NCI-H2081 treated with DMSO at 0.1 percent for 48 hours (cell line): ENCODE results near the gene CD24.
"Not testable (repeated sequence)": the region's sequence is repeated elsewhere in the genome, so short reads cannot be mapped to it uniquely, and the experiment has no call there.

ENCODE experiments used
- DNase-seq: peaks from one replicate; lab custom pipeline; 2025; lab: John Stamatoyannopoulos, UW

The CD24 gene, protein sequence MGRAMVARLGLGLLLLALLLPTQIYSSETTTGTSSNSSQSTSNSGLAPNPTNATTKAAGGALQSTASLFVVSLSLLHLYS

DNA sequence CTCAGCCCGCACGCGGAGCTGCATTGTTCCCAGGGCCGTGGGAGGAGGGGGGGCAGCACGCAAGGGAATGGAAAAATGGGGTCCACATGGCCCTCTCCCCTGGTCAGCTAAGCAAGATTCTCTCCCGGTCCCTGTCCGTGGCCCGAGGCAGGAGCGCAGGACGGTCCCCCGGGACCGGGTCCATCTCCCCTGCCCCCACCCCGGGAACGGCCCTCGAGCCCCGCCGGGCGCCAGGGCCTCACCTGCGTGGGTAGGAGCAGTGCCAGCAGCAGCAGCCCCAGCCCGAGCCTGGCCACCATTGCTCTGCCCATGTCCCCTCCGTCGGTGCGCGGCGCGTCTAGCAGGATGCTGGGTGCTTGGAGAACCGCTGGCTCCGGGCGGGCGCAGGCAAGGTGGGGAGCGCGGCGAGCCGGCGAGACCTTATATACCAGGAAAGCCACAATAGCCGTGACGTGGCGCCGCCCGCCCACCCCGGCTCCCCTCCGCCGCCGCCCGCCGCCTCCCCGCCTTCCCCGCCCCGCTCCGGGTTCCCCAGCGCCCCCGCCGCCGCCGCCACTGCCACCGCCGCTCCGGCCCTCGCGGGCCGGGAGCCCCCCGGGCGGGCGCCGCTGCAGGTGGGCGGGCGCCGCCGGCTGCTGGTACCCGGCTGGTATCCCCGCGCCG lies at the start of gene CD24:
TSS of gene CD24 (minus strand) at position 394 of the 663 bp plus-strand sequence. CDS start at position 311, 83 bp downstream.
- no peak for DNase-seq

DNA sequence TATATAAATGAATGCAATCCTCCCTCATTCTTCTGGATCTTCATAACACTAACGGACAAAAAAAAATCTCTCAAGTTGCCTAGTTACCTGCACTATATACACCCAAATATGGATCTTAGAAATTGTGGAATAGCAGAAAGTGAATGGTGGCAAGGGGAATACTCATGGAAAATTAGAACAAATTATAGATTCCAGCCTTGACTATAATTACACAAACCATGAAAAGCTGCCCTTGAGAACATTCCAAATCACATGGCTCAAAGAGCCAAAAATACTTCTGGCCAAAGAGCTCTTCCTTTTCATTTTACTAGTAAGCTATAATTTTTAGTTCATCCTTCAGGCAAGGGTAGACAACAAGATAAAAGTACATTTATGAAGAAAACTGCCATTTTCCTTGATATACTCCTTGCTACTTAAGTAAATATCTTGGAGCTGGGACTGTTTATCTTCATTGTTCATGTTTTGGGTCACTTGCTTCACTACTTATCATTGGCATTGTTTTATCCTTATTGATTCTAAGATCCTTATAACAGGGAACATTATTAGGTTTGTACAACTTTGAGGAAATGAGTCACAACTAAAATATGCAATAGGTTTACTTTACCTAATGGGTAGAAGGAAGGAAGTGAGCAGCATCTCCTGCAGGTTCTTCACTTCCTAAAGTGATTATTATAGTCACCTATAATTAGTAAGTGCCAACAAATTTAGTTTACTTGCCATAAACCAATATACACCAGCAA lies 47.1 kb upstream of the CD24 start:
- no peak for DNase-seq

DNA sequence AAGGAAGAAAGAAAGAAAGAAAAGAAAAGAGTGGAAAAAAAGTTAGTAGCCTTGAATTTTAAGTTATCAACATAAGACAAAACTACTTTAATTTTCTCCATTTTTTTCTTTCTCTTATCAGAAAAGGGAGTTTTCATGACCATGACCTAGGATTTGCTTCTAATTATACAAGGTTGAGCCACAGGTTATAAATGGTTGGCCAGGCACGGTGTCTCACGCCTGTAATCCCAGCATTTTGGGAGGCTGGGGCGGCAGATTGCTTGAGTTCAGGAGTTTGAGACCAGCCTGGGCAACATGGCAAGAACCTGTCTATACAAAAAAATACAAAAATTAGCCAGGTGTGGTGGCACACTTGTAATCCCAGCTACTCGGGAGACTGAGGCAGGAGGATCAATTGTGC lies 45.7 kb upstream of the CD24 start:
- no peak for DNase-seq

DNA sequence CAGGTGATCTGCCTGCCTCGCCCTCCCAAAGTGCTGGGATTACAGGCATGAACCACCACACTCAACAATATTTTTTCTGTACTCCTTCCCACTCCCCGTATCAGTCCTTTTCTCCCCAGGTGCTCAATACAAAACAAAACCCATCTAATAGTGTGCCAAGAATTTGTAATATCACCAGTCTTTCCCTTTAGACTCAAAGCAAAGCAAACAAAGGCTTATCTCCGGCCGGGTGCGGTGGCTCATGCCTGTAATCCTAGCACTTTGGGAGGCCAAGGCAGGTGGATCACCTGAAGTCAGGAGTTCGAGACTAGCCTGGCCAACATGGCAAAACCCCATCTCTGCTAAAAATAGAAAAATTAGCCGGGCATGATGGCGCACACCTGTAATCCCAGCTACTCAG lies 45.1 kb upstream of the CD24 start:
- DNase-seq: not testable (repeated sequence)

DNA sequence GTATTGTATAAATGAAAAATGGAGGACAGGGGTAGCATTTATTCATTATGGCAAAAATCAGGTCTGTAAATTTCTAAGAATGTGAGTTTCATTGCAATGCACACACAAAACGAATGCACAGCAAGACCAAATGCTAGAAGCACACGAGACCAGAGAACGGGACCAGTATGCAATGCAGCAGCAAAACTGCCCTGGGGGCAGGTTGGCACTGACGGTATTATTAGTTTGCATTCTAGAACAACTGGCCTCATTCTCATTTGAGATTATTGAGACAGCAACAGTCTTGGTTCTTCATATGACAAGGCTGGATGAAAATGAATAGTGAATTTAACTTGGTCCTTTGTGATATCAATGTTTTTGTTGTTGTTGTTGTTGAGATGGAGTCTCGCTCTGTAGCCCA lies 44.5 kb upstream of the CD24 start:
- DNase-seq: no peak

DNA sequence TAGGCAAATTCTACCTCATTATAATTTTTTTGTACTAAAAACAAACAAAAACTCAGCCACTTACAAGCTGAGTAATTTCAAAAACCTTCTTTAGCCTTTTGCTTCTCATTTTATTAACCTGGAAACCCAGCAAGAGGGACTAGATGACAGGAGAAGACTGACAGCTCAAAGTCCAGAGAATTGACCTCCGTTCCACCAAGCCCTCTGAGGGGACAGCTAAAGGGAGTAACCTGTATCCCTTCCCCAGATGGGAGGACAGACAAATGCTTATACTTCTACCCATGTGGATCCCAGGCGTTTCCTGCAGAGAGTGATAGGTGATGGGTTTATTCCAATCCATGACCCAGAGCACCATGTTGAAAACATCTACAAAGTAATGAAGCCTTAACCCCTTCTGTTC lies 35.0 kb upstream of the CD24 start:
- no peak for DNase-seq

DNA sequence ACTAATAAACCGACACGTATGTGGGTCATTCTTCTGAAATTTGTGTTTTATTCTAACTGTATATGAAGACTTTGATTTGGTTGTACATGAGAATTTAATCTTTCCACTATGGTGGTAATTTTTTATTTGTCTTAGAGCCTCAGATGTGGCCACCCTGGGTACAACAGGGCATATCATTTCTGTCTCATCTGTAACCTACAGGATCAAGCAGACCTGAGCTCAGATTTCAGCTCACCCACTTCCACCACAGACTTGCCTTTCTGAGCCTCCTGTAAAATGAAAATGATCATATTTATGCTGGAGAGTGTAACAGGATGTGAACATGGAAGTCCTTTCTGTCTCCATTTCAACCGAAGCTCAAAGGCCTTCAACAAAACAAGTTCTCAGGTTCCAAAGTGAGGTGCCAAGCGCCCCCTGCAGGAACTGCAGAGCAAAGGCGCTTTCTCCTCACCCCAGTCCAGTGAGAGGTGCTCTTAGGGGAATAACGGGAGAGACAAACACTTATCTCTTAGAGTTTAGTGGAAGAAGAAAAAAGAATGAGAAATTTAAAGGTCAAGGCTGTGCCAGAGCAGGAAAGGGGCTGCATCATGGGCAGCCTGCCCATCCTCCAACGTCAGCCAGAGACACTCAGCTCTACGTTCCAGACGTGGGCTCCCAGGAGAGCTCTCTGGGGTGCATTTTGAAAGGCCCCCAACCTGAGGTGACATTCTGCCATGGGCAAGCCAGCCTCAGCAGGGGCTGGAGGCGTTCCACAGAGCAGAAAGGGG lies 23.0 kb upstream of the CD24 start:
- no peak for DNase-seq

DNA sequence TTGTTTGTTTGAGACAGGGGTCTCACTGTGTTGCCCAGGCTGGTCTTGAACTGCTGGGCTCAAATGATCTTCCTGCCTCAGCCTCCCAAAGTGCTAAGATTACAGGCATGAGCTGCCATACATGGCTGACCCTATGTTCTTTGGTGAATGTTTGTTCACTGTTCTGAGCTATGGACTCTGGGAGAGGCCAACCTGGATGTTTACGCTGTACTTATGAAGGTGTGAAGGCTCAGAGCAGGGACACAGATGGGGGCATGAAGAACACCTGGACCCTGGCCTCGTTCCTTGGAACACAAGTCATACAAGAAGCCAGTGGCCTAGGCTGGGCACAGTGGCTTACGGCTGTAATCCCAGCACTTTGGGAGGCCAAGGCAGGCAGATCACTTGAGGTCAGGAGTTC lies 21.1 kb upstream of the CD24 start:
- no peak for DNase-seq

DNA sequence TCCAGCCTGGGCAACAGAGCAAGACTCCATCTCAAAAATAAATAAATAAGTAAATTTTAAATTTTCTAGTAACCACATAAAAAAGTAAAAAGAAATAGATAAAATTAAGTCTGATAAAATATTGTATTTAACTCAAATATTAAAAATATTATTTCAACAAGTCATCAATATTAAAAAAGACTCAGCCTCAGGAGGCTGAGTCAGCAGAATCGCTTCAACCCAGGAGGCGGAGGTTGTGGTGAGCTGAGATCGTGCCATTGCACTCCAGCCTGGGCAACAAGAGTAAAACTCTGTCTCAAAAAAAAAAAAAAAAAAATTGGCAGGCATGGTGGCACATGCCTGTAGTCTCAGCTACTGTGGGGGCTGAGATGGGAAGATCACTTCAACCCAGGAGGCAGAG lies 15.2 kb upstream of the CD24 start:
- DNase-seq: not testable (repeated sequence)

DNA sequence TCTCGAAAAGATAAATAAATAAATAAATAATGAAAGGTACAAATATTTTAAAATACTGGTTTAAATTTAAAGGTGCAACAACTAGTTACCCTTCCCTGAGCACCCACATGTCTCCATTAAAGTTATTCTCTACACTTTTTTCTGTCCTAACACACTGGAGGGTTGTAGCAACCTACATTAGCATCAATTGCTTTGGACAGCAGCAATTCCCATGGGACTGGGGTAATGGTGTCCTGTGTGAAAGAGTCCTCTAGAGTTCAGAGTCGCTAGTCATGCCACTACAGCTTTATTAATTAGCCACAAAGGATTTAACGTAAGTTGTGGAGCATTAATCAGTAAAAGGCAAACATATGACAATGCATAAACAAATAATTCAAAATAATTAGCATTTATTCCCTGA lies 14.1 kb upstream of the CD24 start:
- DNase-seq: no peak

DNA sequence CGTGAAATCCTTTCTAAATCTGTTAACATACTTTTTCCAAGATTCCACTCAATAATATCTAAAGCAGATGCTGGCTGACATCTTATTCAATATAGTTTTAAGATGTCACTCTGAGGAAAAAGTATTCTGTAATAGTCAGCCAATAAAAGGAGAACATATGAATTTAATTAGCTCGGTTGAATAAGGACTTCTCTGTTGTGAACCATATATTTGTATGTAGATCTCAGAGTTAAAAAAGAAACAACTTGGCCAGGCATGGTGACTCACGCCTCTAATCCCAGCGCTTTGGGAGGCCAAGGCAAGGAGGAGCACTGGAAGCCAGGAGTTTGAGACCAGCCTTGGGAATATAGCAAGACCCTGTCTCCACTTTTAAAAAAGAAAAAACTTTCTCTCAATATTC lies 7.4 kb upstream of the CD24 start:
- no peak for DNase-seq

DNA sequence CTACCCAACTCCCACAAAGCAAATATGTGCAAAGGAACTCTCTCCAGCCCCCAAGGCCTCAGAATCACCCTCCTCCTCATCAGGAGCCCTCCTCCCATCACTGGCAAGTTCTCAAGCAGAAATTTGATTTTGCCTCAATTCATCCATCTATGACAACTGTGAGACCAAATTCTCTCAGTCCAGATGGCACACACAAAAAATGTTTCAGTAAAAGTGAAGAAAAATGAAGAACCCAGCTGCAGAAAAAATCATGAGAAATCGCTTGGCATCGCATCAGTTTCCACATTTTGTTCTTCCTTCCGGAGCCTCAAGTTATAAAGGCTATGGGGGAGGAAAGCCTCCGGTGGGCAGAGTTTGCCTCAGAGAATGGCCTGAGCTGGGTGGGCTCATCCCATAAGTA lies 6.4 kb upstream of the CD24 start:
- no peak for DNase-seq

DNA sequence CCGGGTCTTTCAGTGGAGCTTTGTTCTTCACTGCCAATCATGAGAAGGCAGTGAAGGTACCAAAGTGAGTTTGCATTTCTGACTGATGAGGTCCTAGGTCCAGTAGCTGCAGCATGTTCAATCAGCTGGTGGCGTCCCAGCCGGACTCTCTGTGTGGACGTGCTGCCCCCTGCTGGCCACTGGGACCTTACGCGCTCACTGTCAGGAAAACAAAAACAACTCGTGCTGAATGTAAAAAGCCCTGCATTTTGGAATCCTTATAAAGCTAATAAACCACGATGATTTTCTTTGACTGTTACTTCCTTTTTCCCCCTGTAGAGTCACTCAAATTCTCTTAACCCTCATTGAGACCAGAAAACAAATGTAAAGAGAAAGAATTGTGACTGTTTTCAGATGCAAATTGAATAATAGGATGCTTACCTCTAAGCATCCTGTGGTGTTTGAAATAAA lies 4.9 kb upstream of the CD24 start:
- peak; percentile 37 for DNase-seq

DNA sequence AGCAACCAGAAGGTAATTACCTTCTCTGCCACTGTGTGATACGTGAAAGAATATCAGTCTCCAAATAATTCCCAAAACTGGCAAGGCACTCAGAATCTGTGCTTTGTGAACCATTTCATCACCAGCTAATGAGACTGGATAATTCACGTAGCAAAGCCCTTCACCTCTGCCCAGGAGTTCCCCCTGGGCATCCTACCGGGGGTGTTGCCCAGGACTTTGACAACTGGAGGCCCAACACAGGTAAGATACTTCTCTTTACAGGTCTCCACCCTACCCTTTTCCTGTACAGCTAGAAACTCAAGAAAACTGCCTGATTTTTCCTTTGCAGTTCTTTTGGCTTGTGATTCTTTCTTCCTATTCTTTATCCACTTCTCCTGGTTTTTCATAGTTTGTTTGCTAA lies 2.7 kb upstream of the CD24 start:
- DNase-seq: no peak

DNA sequence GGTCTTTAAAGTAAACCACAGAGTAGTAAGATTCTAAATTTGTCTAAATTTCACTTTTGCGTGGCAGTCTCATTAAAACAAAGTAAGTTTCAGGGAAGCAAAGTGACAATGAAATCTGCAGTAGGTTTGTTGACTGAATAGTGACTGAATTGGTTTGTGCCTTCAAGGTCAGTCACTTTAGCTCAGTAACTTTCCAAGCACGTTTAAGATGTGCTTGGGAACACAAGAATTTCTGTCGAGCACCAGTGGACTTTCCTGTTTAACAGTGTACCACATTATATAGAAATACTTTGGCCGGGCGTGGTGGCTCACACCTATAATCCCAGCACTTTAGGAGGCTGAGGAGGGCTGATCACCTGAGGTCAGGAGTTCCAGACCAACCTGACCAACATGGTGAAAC lies 1.7 kb upstream of the CD24 start:
- no peak for DNase-seq

DNA sequence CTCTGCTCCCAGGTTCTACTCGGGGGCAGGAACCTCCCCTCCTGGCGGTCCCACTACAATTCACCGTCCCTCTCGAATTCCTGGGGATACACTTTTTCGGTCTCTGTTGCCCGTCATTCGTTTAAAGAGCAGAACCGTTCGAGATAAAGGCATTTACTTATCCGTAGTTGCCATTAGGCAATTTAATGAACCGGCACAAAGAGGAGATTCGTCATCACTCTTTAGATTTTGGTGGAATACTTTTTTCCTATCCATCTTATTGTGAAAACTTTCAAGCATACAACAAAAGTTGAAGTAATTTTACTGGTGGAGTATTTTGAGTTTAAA lies 1.2 kb upstream of the CD24 start:
- DNase-seq: no peak

DNA sequence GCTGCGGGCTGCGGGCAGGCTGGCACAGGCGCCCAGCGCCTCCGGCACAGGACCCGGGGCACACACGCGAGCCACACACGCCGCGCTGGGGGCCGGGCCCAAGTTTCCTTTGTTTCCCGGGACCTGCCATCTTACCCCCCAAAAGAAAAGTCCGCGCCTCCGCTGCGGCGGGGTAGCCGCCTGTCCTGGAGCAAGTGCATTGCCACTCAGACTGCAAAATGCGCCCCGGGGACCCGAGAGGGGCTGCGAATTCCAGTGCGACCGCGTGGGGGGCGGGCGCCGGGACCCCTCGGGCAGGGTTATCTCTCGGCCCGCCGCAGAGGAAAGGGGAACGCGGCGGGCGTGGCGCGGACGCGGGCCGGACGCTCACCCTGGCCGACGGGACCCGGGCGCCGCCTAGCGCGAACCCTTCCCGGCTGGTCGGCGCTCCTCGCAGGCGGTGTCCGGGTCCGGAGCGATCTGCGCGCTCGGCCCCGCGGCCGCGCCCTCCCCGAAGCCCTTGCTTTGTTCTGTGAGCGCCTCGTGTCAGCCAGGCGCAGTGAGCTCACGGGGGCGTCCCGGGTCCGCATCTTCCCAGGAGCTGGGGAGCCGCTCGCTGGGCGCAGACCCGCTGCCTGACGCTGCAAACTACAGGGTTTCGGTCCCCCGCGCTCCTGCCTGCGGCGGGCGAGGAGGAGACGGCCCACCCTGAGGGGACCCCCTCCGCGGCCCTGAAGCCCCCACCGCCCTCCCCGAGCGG lies 639 bp upstream of the CD24 start:
- DNase-seq: no peak

DNA sequence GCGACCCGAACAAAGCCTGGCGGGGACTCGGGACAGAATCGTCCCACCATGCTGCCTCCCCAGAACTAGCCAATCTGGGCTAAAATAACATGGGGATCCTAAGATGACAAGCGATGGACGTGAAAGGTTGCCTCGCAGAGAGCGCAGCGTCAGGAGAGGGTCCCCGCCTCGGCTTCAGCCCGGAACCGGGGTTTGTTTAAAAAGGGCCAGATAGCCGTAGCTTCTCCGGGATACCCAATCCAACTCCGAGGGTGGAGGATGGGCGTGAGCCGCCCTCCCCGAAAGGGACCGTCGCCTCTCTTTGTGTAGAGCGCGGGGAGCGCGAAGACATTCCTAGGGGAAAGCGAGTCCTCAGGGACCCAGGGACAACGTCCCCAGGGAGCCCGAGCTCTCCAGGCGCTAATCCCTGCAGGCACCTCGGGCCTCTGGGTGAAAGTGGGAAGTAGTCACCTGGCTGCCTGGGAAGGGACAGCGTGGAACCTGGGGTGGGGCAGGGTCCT lies 643 bp downstream of the CD24 start:
- DNase-seq: no peak

DNA sequence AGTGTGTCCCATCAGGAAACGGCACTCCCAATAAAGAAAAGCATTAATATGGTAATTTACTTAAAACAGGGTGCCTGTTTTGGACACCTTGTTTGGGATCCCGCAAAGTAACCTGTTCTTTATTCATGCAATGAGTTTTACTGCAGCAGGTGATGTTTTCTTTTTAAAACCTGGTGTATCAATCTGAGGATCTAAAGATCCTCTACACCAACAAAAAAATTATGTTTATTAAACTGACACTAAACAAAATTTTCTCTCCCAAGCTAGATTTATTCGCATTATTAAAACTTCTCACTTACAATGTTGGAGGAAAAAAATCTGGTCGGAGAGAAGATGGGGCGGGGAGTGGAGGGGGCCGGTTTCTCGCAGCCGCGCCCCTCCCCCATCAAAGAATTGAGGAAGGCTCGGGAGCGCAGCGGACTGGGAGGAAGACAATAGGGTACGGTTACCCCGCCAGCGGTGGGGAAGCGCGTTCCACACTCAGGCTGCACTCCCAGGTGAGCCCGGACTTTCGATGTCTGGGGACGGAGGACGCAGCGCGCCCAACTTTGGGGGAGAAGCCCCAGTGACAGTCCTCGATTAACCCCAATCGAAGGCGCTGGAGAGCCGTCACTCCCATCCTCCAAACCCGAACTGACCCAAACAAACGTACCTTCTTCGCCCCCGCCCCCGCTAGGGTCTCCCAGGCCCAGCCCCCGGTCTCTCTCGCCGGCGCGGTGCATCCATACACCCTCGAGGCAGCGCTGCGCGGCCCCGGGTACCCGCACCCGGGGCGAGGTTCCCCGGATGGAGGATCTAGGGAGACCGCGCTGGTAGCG lies 1.3 kb downstream of the CD24 start:
- no peak for DNase-seq

DNA sequence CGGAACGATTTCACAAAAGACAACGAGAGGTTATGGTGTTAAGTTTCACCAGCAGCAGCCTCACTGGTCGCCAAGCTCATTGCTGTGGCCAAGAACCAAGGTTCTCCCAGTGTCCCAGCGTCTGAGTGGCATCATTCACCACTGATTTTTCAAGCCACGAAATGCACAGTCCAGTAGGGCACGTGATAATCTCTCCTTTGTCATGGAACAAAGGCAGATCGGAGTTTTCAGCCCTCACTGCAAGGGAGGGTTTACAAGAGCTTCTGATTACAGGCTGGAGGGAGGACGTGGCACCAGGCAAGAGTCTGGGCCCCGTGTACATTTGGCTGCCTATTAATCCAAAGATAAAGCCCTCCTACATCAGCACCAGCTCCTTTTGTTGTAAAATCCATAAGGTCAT lies 2.0 kb downstream of the CD24 start:
- DNase-seq: no peak

DNA sequence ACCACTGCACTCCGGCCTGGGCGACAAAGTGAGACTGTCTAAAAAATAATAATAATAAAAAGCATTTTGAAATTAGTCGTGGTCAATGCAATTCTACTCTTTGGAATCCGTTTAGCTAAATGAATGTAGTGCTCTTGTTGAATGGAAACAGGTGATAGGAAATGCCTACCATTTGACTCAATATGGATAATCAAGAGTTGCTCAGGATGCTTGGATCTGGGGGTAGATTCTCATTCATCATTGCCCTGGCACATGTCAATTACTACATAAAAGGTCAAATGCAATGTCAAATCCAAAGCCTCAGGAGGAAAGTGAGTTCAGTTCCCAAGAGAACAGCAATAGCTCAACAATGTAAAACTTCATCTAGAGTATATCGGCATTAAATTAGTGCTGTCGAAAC lies 3.8 kb downstream of the CD24 start:
- DNase-seq: not testable (repeated sequence)
